Dendritic cell treated with granulocyte-macrophage colony-stimulating factor and Interleukin-4, amounts not matched to agents 40 ng/mL and 50 ng/mL, for 4 days (primary cell): ENCODE results near the gene GPR132.
A peak's percentile ranks its signal among the peaks of the same experiment; 100 is the strongest.

Source experiments
- H3K27ac Mint-ChIP-seq: one replicate; pipeline ENCODE4 v1.8.0; 2022; ENCODE audit warnings: mild to moderate bottlenecking, mixed read lengths
- H3K27me3 Mint-ChIP-seq: one replicate; pipeline ENCODE4 v1.8.0; 2022; ENCODE audit warnings: mild to moderate bottlenecking, mixed read lengths
- H3K36me3 Mint-ChIP-seq: one replicate; pipeline ENCODE4 v1.8.0; 2022; ENCODE audit warnings: low read depth, mixed read lengths
- H3K4me1 Mint-ChIP-seq: one replicate; pipeline ENCODE4 v1.8.0; 2022; ENCODE audit warnings: low read depth, mixed read lengths
- H3K4me3 Mint-ChIP-seq: one replicate; pipeline ENCODE4 v1.8.0; 2022; ENCODE audit warnings: mild to moderate bottlenecking, moderate library complexity, mixed read lengths
- H3K9me3 Mint-ChIP-seq: one replicate; pipeline ENCODE4 v1.8.0; 2022; ENCODE audit warnings: mixed read lengths
- intact Hi-C: fragments of 100-400 bp; cut with micrococcal nuclease; formaldehyde crosslinking; loops from one replicate; pipeline ENCODE4 v1.15.0; 2022

Gene GPR132

GRCh38 chr14:105076296-105076804 is 11.1 kb upstream of the GPR132 start:
- Mint-ChIP-seq H3K36me3 (no peaks in the 10 kb centered on the region), H3K9me3 (no peaks in the 10 kb centered on the region), H3K4me1 (peaks cover 56% of the 10 kb centered on the region), H3K27me3 (peaks cover 7% of the 10 kb centered on the region), H3K4me3 (no peak overlapping the region), H3K27ac (peak overlapping the region; percentile 94)
- intact Hi-C loops: no loop called here

- Mint-ChIP-seq H3K27ac (peak overlapping the region; percentile 94), H3K4me3 (peak overlapping the region; percentile 68), H3K4me1 (peaks cover 61% of the 10 kb centered on the region), H3K9me3 (no peaks in the 10 kb centered on the region), H3K27me3 (peaks cover 7% of the 10 kb centered on the region), H3K36me3 (no peaks in the 10 kb centered on the region)
- intact Hi-C loops: loop anchor here (2.0 kb wide), 1 partner anchor 15 kb away; no protein-coding TSS in a partner anchor
These were observed 10.4 kb upstream of the GPR132 start for GRCh38 chr14:105075379-105076295.

GRCh38 chr14:105074601-105075053 is 9.4 kb upstream of the GPR132 start:
- peak overlapping the region; percentile 4 for H3K27ac Mint-ChIP-seq
- intact Hi-C loops: loop anchor here (2.0 kb wide), 1 partner anchor 14 kb away; no protein-coding TSS in a partner anchor
- H3K4me1 Mint-ChIP-seq: peaks cover 71% of the 10 kb centered on the region
- H3K9me3 Mint-ChIP-seq: no peaks in the 10 kb centered on the region
- no peaks in the 10 kb centered on the region for H3K36me3 Mint-ChIP-seq
- no peak overlapping the region for H3K4me3 Mint-ChIP-seq
- H3K27me3 Mint-ChIP-seq: peaks cover 1% of the 10 kb centered on the region

- intact Hi-C loops: loop anchor here (2.0 kb wide), 1 partner anchor 13 kb away; no protein-coding TSS in a partner anchor
- H3K27me3 Mint-ChIP-seq: no peaks in the 10 kb centered on the region
These were observed 8.7 kb upstream of the GPR132 start for GRCh38 chr14:105073720-105074600.

GRCh38 chr14:105072892-105073719 is 7.9 kb upstream of the GPR132 start:
- intact Hi-C loops: no loop called here
- Mint-ChIP-seq H3K27ac (peak overlapping the region; percentile 90), H3K27me3 (no peaks in the 10 kb centered on the region), H3K9me3 (no peaks in the 10 kb centered on the region), H3K36me3 (no peaks in the 10 kb centered on the region), H3K4me1 (peaks cover 83% of the 10 kb centered on the region), H3K4me3 (no peak overlapping the region)

More at GRCh38 chr14:105073720-105074600, 8.7 kb upstream of the GPR132 start:
- peak overlapping the region; percentile 4 for H3K27ac Mint-ChIP-seq
- H3K9me3 Mint-ChIP-seq: no peaks in the 10 kb centered on the region
- H3K4me1 Mint-ChIP-seq: peaks cover 77% of the 10 kb centered on the region
- H3K4me3 Mint-ChIP-seq: no peak overlapping the region
- H3K36me3 Mint-ChIP-seq: no peaks in the 10 kb centered on the region

GRCh38 chr14:105072381-105072861 is 7.2 kb upstream of the GPR132 start:
- Mint-ChIP-seq H3K27me3 (no peaks in the 10 kb centered on the region), H3K4me3 (no peak overlapping the region), H3K9me3 (no peaks in the 10 kb centered on the region), H3K4me1 (peaks cover 87% of the 10 kb centered on the region), H3K36me3 (no peaks in the 10 kb centered on the region), H3K27ac (peak overlapping the region; percentile 90)
- intact Hi-C loops: no loop called here

- H3K27me3 Mint-ChIP-seq: no peaks in the 10 kb centered on the region
- intact Hi-C loops: no loop called here
- peaks cover 87% of the 10 kb centered on the region for H3K4me1 Mint-ChIP-seq
- H3K27ac Mint-ChIP-seq: peak overlapping the region; percentile 90
- H3K36me3 Mint-ChIP-seq: no peaks in the 10 kb centered on the region
- no peaks in the 10 kb centered on the region for H3K9me3 Mint-ChIP-seq
- H3K4me3 Mint-ChIP-seq: no peak overlapping the region
These were observed 6.7 kb upstream of the GPR132 start for GRCh38 chr14:105071942-105072341.

- Mint-ChIP-seq H3K27me3 (no peaks in the 10 kb centered on the region), H3K4me3 (peak overlapping the region; percentile 44), H3K9me3 (no peaks in the 10 kb centered on the region), H3K36me3 (no peaks in the 10 kb centered on the region), H3K27ac (peak overlapping the region; percentile 90), H3K4me1 (peaks cover 87% of the 10 kb centered on the region)
- intact Hi-C loops: no loop called here
These were observed 6.1 kb upstream of the GPR132 start for GRCh38 chr14:105071326-105071725.

- Mint-ChIP-seq H3K27me3 (no peaks in the 10 kb centered on the region), H3K4me3 (peak overlapping the region; percentile 52), H3K4me1 (peaks cover 87% of the 10 kb centered on the region), H3K36me3 (no peaks in the 10 kb centered on the region), H3K27ac (peak overlapping the region; percentile 90), H3K9me3 (no peaks in the 10 kb centered on the region)
- intact Hi-C loops: no loop called here
These were observed 5.5 kb upstream of the GPR132 start for GRCh38 chr14:105070760-105071137.

- no peaks in the 10 kb centered on the region for H3K9me3 Mint-ChIP-seq
- H3K27ac Mint-ChIP-seq: peak overlapping the region; percentile 90
- peaks cover 86% of the 10 kb centered on the region for H3K4me1 Mint-ChIP-seq
- H3K36me3 Mint-ChIP-seq: peaks cover 1% of the 10 kb centered on the region
- intact Hi-C loops: no loop called here
- no peaks in the 10 kb centered on the region for H3K27me3 Mint-ChIP-seq
- H3K4me3 Mint-ChIP-seq: peak overlapping the region; percentile 52
These were observed 4.9 kb upstream of the GPR132 start for GRCh38 chr14:105069871-105070759.

- intact Hi-C loops: no loop called here
- H3K4me1 Mint-ChIP-seq: peaks cover 87% of the 10 kb centered on the region
- H3K4me3 Mint-ChIP-seq: peak overlapping the region; percentile 52
- H3K27ac Mint-ChIP-seq: peak overlapping the region; percentile 90
- no peaks in the 10 kb centered on the region for H3K27me3 Mint-ChIP-seq
- H3K36me3 Mint-ChIP-seq: peaks cover 7% of the 10 kb centered on the region
- H3K9me3 Mint-ChIP-seq: no peaks in the 10 kb centered on the region
These were observed 4.3 kb upstream of the GPR132 start for GRCh38 chr14:105069522-105069870.

- Mint-ChIP-seq H3K27ac (peak overlapping the region; percentile 90), H3K4me3 (peak overlapping the region; percentile 4), H3K9me3 (no peaks in the 10 kb centered on the region), H3K36me3 (peaks cover 14% of the 10 kb centered on the region), H3K4me1 (peaks cover 87% of the 10 kb centered on the region), H3K27me3 (no peaks in the 10 kb centered on the region)
- intact Hi-C loops: no loop called here
These were observed 3.6 kb upstream of the GPR132 start for GRCh38 chr14:105068818-105069217.
